Kidney epithelial cell (primary cell): Measurements from ENCODE around the gene MTUS2. TPM values are rescaled to one million over a fixed set of nuclear protein-coding genes. Genes with fewer than 3 reads are reported as not detected.
"Not testable (repeated sequence)": the region's sequence is repeated elsewhere in the genome, so short reads cannot be mapped to it uniquely, and the experiment has no call there.

Experiments used
- DNase-seq: peaks from one replicate; pipeline ENCODE4 v3.0.0-alpha.2; 2010; ENCODE audit warnings: low read depth
- H3K27me3 ChIP-seq: 2 replicates; pipeline ENCODE4 v1.6.0; 2011; ENCODE audit warnings: low read length; ENCODE audit not compliant: control insufficient read depth, insufficient read depth
- H3K36me3 ChIP-seq: 2 replicates; pipeline ENCODE4 v1.5.1; 2011; ENCODE audit warnings: low read length; ENCODE audit not compliant: control insufficient read depth, insufficient read depth
- H3K4me3 ChIP-seq: 2 replicates; pipeline ENCODE4 v1.5.1; 2011; ENCODE audit warnings: low read depth, mild to moderate bottlenecking, control low read depth, low read length
- total RNA-seq: library from RNA; depleted of rRNA; stranded (reverse); fragments of >200 nt; gene quantifications from 2 replicates; pipeline ENCODE4 v1.2.3, GENCODE V29; 2015
- TF ChIP-seq, protein P1 (sequence below): IDR thresholded peaks from 2 replicates; pipeline ENCODE4 v1.5.1; 2011; ENCODE audit warnings: mild to moderate bottlenecking, moderate library complexity, low read length, control low read depth, inconsistent platforms; ENCODE audit not compliant: insufficient read depth, poor library complexity, severe bottlenecking

MTUS2 gene
- total RNA-seq, 1 donor from 2014 or later, result 0.25 TPM

DNA sequence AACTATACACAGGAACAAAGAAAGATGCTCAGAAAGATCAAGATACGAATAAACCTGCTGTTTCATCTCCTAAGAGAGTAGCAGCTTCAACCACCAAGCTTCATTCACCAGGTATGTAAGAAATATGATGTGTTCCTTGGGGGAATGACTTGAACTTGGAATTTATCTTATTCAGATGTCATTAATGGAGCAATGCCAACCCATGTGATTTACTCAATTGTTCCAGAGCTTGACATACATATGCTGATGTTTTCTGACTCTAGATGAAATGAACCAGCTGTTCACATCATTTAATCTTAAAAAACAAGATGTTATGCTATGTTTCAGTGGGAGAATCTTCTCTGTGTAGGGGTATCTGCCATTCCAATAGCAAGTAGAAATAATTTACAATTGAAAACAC lies 504.5 kb downstream of the MTUS2 start:
- Histone ChIP-seq H3K4me3 (no peak overlapping the region), H3K27me3 (no peaks in the 10 kb centered on the region), H3K36me3 (no peaks in the 10 kb centered on the region)
- no peak for DNase-seq
- TF ChIP-seq, protein P1, sequence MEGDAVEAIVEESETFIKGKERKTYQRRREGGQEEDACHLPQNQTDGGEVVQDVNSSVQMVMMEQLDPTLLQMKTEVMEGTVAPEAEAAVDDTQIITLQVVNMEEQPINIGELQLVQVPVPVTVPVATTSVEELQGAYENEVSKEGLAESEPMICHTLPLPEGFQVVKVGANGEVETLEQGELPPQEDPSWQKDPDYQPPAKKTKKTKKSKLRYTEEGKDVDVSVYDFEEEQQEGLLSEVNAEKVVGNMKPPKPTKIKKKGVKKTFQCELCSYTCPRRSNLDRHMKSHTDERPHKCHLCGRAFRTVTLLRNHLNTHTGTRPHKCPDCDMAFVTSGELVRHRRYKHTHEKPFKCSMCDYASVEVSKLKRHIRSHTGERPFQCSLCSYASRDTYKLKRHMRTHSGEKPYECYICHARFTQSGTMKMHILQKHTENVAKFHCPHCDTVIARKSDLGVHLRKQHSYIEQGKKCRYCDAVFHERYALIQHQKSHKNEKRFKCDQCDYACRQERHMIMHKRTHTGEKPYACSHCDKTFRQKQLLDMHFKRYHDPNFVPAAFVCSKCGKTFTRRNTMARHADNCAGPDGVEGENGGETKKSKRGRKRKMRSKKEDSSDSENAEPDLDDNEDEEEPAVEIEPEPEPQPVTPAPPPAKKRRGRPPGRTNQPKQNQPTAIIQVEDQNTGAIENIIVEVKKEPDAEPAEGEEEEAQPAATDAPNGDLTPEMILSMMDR, result no peak

GRCh38 chr13:29328501-29328900 lies 508.4 kb downstream of the MTUS2 start:
- Histone ChIP-seq H3K36me3 (no peaks in the 10 kb centered on the region), H3K27me3 (no peaks in the 10 kb centered on the region), H3K4me3 (no peak overlapping the region)
- no peak for DNase-seq
- TF ChIP-seq, protein P1, result no peak

GRCh38 chr13:29336356-29336755 lies 516.2 kb downstream of the MTUS2 start:
- DNase-seq, result no peak
- Histone ChIP-seq H3K4me3 (no peak overlapping the region), H3K36me3 (no peaks in the 10 kb centered on the region), H3K27me3 (no peaks in the 10 kb centered on the region)
- TF ChIP-seq, protein P1, result no peak

DNA sequence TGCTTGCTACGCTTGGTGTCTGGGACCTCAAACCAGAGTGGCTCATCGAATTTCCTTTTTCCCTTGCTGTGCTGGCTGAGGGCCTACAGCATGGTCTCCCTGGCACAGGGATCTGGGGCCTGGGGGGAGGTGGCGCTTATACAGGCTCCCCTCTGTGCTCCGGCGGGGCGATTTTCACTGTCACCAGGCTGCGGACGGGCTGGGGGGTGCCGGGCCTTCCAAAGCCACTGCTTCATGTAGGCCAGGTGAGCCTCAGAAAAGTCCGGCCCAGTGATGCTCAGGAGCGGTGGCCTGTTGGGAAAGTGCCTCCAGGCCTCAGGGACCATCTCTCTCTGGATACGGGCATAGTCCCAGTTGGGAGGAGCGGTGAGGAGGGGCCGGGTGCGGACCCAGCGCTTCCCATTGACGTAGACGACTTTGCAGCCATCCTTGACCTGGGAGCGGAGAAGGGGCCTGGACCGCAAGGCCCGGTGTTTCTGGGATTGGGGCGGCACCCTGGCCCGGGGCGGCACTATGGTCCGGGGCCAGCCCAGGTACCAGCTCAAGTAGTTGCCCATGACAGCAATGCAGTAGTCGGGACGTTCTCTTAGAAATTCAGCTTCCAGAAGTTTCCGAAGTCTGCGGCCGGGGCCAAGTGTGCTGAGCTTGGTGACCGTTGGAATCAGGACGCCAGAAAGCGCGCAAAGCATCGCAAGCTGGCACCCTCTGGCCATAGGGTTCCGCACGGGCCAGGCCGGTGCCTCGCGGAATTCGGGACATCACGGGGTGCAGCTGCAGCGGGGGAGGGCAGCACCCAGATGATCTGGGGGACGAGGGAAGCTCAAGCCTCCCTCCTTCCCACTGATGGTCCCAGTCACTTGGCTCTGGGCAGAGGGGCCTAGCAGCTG lies 519.5 kb downstream of the MTUS2 start:
- TF ChIP-seq, protein P1, result no peak
- no peaks in the 10 kb centered on the region for H3K27me3 ChIP-seq
- H3K4me3 ChIP-seq, result no peak overlapping the region
- no peak for DNase-seq
- no peaks in the 10 kb centered on the region for H3K36me3 ChIP-seq

DNA sequence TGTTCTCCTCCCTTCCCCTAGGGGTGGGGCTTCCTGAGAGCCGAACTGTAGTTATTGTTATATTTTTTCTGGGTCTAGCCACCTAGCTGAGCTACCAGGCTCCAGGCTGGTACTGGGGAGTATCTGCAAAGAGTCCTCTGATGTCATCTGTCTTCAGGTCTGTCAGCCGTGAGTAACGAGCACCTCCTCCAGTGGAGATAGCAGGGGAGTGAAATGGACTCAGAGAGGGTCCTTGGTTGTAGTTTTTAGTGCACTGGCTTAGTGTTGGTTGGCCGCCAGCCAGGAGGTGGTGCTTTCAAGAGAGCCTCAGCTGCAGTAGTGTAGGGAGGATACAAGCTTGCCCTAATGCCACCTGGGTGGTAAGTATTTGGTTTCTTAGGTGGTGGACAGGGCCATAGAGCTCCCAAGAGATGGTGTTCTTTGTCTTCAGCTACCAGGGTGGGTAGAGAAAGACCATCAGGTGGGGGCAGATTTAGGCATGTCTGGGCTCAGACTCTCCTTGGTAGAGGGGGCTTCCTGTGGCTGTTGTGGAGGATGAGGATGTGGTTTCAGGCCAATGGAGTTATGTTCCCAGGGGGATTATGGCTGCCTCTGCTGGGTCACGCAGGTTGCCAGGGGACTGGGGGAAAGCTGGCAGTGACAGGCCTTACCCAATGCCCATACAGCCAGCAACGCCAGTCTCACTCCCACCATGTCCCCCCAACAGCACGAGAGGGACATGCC lies 525.9 kb downstream of the MTUS2 start:
- H3K27me3 ChIP-seq, H3K36me3 ChIP-seq, DNase-seq, H3K4me3 ChIP-seq: not testable (repeated sequence)

- no peak for DNase-seq
- H3K36me3 ChIP-seq, result no peaks in the 10 kb centered on the region
- H3K27me3 ChIP-seq, result peaks cover 2% of the 10 kb centered on the region
- H3K4me3 ChIP-seq, result no peak overlapping the region
- TF ChIP-seq, protein P1, result no peak
Observed at GRCh38 chr13:29355029-29355428, 534.9 kb downstream of the MTUS2 start.
